ENCODE data around the gene ATRNL1. TPM values are rescaled to one million over a fixed set of nuclear protein-coding genes. Genes with fewer than 3 reads are reported as not detected.

Gene ATRNL1
- total and polyA plus RNA-seq, 2 of the 8 experiments (the other 6 are each of a cell fraction or from before 2014, with no cell fraction given): 5.1 to 17.6 TPM

DNA sequence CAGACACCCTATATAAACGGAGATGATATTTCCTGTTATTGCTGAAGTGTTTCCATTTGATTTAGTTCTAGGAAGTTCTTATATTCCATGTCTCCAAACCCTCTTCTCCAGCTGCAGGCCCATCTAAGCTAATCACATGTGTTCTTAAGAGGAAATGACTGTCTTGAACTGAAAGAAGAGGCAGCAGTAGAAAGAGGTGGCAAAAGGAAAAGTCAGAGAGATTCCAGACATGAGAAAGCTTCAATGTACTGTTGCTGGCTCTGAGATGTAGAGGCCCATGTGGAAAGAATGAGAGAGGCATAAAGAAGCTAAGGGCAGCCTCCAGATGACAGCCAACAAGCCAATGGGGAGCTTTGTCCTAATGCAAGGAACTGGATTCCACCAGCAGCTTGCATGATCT is 892.6 kb downstream of the ATRNL1 start (continued):
- TF ChIP-seq, protein P1, sequence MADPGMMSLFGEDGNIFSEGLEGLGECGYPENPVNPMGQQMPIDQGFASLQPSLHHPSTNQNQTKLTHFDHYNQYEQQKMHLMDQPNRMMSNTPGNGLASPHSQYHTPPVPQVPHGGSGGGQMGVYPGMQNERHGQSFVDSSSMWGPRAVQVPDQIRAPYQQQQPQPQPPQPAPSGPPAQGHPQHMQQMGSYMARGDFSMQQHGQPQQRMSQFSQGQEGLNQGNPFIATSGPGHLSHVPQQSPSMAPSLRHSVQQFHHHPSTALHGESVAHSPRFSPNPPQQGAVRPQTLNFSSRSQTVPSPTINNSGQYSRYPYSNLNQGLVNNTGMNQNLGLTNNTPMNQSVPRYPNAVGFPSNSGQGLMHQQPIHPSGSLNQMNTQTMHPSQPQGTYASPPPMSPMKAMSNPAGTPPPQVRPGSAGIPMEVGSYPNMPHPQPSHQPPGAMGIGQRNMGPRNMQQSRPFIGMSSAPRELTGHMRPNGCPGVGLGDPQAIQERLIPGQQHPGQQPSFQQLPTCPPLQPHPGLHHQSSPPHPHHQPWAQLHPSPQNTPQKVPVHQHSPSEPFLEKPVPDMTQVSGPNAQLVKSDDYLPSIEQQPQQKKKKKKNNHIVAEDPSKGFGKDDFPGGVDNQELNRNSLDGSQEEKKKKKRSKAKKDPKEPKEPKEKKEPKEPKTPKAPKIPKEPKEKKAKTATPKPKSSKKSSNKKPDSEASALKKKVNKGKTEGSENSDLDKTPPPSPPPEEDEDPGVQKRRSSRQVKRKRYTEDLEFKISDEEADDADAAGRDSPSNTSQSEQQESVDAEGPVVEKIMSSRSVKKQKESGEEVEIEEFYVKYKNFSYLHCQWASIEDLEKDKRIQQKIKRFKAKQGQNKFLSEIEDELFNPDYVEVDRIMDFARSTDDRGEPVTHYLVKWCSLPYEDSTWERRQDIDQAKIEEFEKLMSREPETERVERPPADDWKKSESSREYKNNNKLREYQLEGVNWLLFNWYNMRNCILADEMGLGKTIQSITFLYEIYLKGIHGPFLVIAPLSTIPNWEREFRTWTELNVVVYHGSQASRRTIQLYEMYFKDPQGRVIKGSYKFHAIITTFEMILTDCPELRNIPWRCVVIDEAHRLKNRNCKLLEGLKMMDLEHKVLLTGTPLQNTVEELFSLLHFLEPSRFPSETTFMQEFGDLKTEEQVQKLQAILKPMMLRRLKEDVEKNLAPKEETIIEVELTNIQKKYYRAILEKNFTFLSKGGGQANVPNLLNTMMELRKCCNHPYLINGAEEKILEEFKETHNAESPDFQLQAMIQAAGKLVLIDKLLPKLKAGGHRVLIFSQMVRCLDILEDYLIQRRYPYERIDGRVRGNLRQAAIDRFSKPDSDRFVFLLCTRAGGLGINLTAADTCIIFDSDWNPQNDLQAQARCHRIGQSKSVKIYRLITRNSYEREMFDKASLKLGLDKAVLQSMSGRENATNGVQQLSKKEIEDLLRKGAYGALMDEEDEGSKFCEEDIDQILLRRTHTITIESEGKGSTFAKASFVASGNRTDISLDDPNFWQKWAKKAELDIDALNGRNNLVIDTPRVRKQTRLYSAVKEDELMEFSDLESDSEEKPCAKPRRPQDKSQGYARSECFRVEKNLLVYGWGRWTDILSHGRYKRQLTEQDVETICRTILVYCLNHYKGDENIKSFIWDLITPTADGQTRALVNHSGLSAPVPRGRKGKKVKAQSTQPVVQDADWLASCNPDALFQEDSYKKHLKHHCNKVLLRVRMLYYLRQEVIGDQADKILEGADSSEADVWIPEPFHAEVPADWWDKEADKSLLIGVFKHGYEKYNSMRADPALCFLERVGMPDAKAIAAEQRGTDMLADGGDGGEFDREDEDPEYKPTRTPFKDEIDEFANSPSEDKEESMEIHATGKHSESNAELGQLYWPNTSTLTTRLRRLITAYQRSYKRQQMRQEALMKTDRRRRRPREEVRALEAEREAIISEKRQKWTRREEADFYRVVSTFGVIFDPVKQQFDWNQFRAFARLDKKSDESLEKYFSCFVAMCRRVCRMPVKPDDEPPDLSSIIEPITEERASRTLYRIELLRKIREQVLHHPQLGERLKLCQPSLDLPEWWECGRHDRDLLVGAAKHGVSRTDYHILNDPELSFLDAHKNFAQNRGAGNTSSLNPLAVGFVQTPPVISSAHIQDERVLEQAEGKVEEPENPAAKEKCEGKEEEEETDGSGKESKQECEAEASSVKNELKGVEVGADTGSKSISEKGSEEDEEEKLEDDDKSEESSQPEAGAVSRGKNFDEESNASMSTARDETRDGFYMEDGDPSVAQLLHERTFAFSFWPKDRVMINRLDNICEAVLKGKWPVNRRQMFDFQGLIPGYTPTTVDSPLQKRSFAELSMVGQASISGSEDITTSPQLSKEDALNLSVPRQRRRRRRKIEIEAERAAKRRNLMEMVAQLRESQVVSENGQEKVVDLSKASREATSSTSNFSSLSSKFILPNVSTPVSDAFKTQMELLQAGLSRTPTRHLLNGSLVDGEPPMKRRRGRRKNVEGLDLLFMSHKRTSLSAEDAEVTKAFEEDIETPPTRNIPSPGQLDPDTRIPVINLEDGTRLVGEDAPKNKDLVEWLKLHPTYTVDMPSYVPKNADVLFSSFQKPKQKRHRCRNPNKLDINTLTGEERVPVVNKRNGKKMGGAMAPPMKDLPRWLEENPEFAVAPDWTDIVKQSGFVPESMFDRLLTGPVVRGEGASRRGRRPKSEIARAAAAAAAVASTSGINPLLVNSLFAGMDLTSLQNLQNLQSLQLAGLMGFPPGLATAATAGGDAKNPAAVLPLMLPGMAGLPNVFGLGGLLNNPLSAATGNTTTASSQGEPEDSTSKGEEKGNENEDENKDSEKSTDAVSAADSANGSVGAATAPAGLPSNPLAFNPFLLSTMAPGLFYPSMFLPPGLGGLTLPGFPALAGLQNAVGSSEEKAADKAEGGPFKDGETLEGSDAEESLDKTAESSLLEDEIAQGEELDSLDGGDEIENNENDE (IDR thresholded peaks at IDR 0.05; ENCODE audit: insufficient replicate concordance, low read length): no peak
- TF ChIP-seq POU5F1 (IDR thresholded peaks at IDR 0.05; ENCODE audit: low read depth, low read length) (no peak), GABPA (IDR thresholded peaks at IDR 0.05; ENCODE audit: borderline replicate concordance, insufficient read depth, low read length) (no peak), SIN3A (conservative IDR thresholded peaks at IDR 0.05 in 1 of 2, IDR thresholded peaks at IDR 0.05 in 1 of 2; ENCODE audit: low read depth in 1 of 2, low read length in 2 of 2) (no peak), ATF2 (IDR thresholded peaks at IDR 0.05; ENCODE audit: low read length) (no peak), PHF8 (conservative IDR thresholded peaks at IDR 0.05; ENCODE audit: low read depth, low read length) (no peak), MAX (IDR thresholded peaks at IDR 0.05) (no peak)

Measured in H1 (cell line).